SK-N-MC (cell line): ENCODE results near the gene NAGPA.
"Not testable (repeated sequence)": the region's sequence is repeated elsewhere in the genome, so short reads cannot be mapped to it uniquely, and the experiment has no call there.

ENCODE experiments used
- DNase-seq: peaks from one replicate; pipeline ENCODE4 v3.0.0-alpha.2; 2011; ENCODE audit warnings: low read depth, low spot score
- H3K27ac ChIP-seq: fragments of 200-600 bp; sonication (generic); 2 replicates; pipeline ENCODE4 v1.5.1; 2016; ENCODE audit warnings: mixed run types
- H3K36me3 ChIP-seq: fragments of 200-600 bp; sonication (generic); 2 replicates; pipeline ENCODE4 v1.6.1; 2017; ENCODE audit warnings: antibody characterized with exemption, low read length, mixed read lengths; ENCODE audit not compliant: insufficient read depth
- H3K4me3 ChIP-seq: fragments of 200-600 bp; sonication (generic); 2 replicates; pipeline ENCODE4 v1.5.1; 2016
- H3K9ac ChIP-seq: fragments of 200-600 bp; sonication (generic); 2 replicates; pipeline ENCODE4 v1.8.0; 2017; ENCODE audit warnings: mixed run types, mixed read lengths; ENCODE audit not compliant: insufficient read length
- H3K9me3 ChIP-seq: fragments of 200-600 bp; sonication (generic); 2 replicates; pipeline ENCODE4 v1.6.1; 2017; ENCODE audit warnings: low read depth, mild to moderate bottlenecking, antibody characterized with exemption, low read length, moderate library complexity, mixed read lengths
- EZH2 ChIP-seq: fragments of 200-600 bp; sonication (generic); IDR thresholded peaks from one replicate; pipeline ENCODE4 v1.6.1; 2017; ENCODE audit warnings: antibody characterized with exemption
- FOXP2 ChIP-seq: optimal IDR thresholded peaks from 2 replicates; pipeline ENCODE3; 2011; ENCODE audit warnings: mild to moderate bottlenecking, moderate library complexity; ENCODE audit not compliant: insufficient read depth; ENCODE audit errors: extremely low read length, control extremely low read depth
- POLR2AphosphoS5 ChIP-seq: IDR thresholded peaks from 2 replicates; pipeline ENCODE4 v1.6.1; 2012; ENCODE audit warnings: mild to moderate bottlenecking, low read depth, low read length, borderline replicate concordance

NAGPA gene

DNA sequence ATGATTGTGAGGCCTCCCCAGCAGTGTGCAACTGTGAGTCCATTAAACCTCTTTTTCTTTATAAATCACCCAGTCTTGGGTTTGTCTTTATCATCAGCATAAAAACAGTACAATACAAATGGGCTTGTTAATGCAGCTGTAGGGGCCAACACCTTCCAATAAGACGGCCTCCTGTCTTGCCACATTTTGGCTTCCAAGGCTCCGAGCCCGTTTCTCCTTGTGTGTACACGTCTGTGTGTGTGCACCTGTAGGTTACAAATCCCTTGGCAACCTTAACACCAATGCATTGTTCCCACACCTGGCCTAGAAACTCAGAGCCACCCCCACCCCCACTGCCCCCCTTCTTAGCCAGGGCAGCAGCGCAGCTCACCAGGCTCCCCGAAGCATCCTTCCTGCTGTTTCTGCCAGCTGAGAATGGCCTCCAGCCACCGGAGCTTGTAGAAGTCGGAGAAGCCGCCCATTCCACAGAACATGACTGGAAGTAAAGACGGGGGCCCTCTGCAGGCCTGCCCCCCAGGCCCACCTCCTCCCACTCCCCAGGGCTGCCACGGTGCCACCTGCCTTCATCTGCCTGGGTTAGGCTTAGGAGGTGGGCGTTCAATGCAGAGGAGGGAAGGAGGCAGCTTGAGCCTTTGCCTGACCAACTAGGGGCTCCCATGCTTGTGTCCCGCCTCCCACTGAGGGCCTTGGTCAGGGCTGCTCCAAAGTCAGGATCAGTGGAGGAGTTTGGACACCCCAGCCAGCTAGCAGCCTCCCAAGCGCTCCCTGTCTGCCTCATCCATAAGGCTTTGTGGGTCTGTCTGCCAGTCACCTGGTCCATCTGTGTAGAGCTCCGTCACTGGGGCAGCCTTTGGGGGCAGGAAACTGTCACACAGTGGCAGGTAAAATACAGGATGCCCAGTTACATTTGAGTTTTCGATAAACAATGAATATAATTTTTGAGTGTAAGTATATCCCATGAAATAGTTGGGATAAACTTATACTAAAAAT is 21.4 kb upstream of the NAGPA start:
- DNase-seq, result no peak
- no peak overlapping the region for H3K9ac ChIP-seq
- H3K4me3 ChIP-seq, result no peak overlapping the region
- H3K36me3 ChIP-seq, result no peaks in the 10 kb centered on the region
- H3K27ac ChIP-seq, result no peak overlapping the region
- no peaks in the 10 kb centered on the region for H3K9me3 ChIP-seq
- TF ChIP-seq FOXP2, result no peak
- no peak for TF ChIP-seq EZH2
- no peak for TF ChIP-seq POLR2AphosphoS5

DNA sequence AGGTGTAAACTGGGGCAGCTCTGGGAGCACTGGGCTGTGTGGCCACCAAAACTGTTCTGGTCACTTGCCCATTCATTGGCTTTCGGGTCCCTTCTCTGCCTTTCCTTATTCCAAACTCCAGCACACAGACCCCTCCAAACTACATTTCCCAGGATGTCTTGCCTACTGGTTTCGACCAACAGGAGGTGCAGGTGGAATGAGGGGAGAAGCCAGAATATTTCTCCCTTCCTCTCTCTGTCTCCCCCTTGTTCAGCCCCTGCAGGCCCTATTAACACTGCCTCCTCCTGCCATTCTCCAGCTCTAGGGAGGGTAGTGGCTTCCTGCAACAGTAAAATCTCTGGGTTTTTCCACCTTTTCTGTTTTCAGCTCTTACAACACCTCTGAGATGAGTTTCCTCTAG is 13.2 kb upstream of the NAGPA start:
- Histone ChIP-seq H3K4me3 (no peak overlapping the region), H3K9me3 (no peaks in the 10 kb centered on the region), H3K36me3 (no peaks in the 10 kb centered on the region), H3K9ac (no peak overlapping the region), H3K27ac (no peak overlapping the region)
- no peak for TF ChIP-seq POLR2AphosphoS5
- no peak for DNase-seq

DNA sequence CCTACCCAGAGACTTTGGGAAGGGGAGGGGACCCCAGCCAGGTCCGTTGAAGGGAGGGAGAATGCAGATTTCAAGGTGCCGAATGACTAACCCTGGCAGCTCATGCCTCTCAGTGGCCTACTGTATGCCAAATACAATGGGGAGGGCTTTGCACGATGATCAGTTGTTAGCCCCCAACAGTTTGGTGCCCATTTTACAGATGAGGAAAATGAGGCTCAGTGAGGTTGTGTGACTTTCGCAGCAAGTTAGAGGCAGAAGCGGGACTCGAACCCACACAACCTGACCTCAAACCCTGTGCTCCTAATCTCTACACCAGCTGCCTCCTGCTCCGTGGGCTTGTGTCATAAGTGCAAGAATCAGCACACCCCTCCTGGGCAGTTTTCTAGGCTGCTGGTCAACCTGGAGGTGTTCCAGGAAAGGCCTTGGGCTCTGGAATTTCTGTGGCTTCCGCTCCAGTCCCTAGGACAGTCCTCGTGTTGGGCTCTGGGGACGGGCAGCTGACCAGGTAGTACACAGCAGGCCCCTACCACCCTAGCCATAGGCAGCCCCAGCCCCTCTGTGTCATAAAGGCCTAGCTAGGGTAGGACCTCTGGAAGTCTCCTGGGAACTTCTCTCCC is 11.9 kb upstream of the NAGPA start:
- Histone ChIP-seq H3K9ac (no peak overlapping the region), H3K36me3 (no peaks in the 10 kb centered on the region), H3K4me3 (no peak overlapping the region), H3K27ac (no peak overlapping the region), H3K9me3 (no peaks in the 10 kb centered on the region)
- no peak for DNase-seq
- no peak for TF ChIP-seq FOXP2
- no peak for TF ChIP-seq POLR2AphosphoS5
- no peak for TF ChIP-seq EZH2

DNA sequence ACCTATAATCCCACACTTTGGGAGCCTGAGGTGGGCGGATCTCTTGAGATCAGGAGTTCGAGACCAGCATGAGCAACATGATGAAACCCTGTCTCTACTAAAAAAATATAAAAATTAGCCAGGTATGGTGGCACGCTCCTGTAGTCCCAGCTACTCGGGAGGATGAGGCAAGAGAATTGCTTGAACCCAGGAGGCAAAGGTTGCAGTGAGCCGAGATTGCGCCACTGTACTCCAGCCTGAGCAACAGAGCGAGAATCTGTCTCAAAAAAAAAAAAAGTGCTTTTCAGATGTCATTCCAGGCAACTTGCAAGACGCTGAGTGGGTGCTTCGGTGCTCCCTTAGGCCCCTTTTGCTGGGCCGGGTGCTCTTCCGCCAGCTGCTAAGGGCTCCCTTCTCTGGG is 10.8 kb upstream of the NAGPA start:
- H3K9me3 ChIP-seq, DNase-seq, H3K36me3 ChIP-seq, H3K27ac ChIP-seq, H3K9ac ChIP-seq, H3K4me3 ChIP-seq: not testable (repeated sequence)

DNA sequence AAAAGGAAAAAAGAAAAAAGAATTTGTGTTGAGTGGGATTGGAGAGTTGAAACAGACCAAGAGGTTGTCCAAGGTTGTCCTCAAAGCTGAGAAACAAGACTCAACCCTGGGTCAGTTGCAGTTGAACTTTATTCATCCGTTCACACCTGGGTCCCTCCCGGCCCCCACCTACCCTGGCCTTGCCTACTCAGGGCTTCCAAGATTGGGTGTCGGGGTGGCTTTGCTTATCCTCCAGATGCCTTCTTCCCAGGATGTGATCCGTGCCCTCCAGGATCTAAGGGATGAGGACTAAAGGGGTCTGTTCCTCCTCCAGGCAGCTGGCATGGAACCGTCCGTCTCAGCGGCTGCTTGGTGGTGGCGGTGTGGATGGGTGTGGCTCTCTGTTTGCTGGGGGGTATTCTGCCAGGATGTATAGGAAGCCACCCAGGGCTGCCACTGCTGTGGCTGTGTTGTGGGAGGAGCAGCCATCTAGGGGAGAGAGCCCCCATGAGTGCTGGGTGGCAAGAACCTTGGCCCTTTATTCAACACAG is 10.3 kb upstream of the NAGPA start:
- Histone ChIP-seq H3K36me3 (no peaks in the 10 kb centered on the region), H3K4me3 (no peak overlapping the region), H3K27ac (no peak overlapping the region), H3K9ac (no peak overlapping the region), H3K9me3 (no peaks in the 10 kb centered on the region)
- TF ChIP-seq EZH2 (no peak), FOXP2 (no peak), POLR2AphosphoS5 (no peak)
- DNase-seq, result no peak

DNA sequence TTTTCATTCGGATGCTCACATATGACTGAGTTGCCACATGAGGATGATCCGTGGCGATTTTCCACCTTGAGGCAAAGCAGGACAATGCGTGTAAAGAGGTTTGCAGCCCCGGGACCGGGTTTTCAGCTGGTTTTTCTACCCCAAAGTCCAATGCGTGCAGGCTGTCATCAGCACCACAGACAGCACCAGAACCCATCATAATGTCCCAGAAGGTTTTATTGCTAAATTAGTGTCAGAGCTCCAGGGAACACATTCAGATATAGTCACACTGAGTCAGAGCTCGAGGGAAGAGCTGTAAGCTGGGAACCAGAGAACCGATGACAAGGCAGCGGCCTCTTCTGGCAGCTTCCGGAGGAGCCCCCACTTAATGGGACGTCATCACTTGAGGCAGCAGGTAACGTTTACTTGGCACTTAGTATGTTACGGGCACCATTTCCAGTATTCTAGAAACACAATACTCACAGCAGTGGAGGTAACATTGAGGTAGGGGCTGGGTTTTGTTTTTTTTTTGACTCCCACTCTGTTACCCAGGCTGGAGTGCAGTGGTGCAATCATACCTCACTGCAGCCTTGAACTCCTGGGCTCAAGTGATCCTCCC is 8.9 kb upstream of the NAGPA start:
- Histone ChIP-seq H3K9ac (no peak overlapping the region), H3K27ac (no peak overlapping the region), H3K4me3 (no peak overlapping the region), H3K36me3 (no peaks in the 10 kb centered on the region), H3K9me3 (no peaks in the 10 kb centered on the region)
- no peak for DNase-seq
- TF ChIP-seq POLR2AphosphoS5 (no peak), FOXP2 (no peak), EZH2 (no peak)

DNA sequence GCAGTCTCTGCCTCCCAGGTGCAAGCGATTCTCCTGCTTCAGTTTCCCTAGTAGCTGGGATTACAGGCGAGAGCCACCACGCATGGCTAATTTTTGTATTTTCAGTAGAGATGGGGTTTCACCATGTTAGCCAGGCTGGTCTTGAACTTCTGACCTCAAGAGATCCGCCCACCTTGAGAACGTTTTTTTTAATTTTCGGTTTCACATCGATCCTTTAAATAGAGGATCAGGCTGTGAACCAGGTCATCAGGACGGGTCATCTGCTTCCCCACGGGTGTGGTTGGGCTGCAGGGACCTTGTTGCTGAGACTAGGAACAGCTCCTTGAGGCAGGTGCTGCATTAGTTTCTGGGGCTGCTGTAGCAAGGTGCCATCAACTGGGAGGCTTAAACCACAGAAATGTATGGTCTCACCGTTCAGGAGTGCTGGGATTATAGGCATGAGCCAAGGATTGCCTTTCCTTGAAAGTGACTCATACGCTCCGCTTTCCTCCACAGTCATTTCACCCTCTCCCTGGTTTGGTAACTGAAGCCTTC is 7.9 kb upstream of the NAGPA start:
- no peak for DNase-seq
- H3K9ac ChIP-seq, result no peak overlapping the region

DNA sequence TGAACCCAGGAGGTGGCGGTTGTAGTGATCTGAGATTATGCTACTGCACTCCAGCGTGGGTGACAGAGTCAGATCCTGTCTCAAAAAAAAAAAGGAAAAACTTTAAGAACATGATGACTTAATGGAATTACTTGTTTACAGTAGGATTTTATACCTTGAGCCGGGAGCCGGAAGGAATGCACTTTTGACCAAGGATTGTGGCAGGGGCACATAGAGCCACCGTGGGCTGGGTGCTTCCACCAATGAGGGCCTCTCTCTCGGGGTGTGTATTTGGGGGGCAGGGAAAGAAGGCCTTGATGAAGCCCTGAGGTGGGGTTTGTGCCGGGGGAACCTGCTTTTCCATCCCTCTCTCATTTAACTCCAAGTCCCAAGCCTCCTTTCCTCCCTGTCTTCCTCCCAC is 6.7 kb upstream of the NAGPA start:
- Histone ChIP-seq H3K9me3 (no peaks in the 10 kb centered on the region), H3K9ac (no peak overlapping the region)
- TF ChIP-seq POLR2AphosphoS5, result no peak
- TF ChIP-seq FOXP2, result no peak
- TF ChIP-seq EZH2, result no peak

More for the DNA sequence above, 7.9 kb upstream of the NAGPA start:
- Histone ChIP-seq H3K27ac (no peak overlapping the region), H3K36me3 (no peaks in the 10 kb centered on the region), H3K9me3 (no peaks in the 10 kb centered on the region), H3K4me3 (no peak overlapping the region)
- TF ChIP-seq FOXP2 (no peak), POLR2AphosphoS5 (no peak), EZH2 (no peak)

More for the DNA sequence above, 6.7 kb upstream of the NAGPA start:
- no peak for DNase-seq
- Histone ChIP-seq H3K27ac (no peak overlapping the region), H3K4me3 (no peak overlapping the region), H3K36me3 (no peaks in the 10 kb centered on the region)
